Activated CD4-positive, alpha-beta T cell treated with anti-CD3 and anti-CD28 coated beads, Interleukin-2, amount 50 U/mL, for 1 hour (primary cell): ENCODE results near the gene GALNT9.

Source experiments
- DNase-seq: peaks from one replicate; pipeline ENCODE4 v3.0.0-alpha.2; 2020

GALNT9 gene

GRCh38 chr12:132178801-132179401, 150.5 kb downstream of the GALNT9 start:
- peak; percentile 60 for DNase-seq

- DNase-seq: no peak
Measured at GRCh38 chr12:132178316-132178715, 151.1 kb downstream of the GALNT9 start.

- DNase-seq: no peak
Measured at GRCh38 chr12:132176920-132177551, 152.4 kb downstream of the GALNT9 start.

GRCh38 chr12:132176385-132176919, 152.9 kb downstream of the GALNT9 start:
- DNase-seq: no peak

GRCh38 chr12:132175496-132176384, 153.6 kb downstream of the GALNT9 start:
- no peak for DNase-seq

GRCh38 chr12:132174839-132175490, 154.4 kb downstream of the GALNT9 start:
- DNase-seq: no peak

- DNase-seq: no peak
Measured at GRCh38 chr12:132174015-132174838, 155.2 kb downstream of the GALNT9 start.

GRCh38 chr12:132173135-132174014, 156.0 kb downstream of the GALNT9 start:
- DNase-seq: no peak

GRCh38 chr12:132172619-132173018, 156.8 kb downstream of the GALNT9 start:
- DNase-seq: no peak

- DNase-seq: no peak
Measured at GRCh38 chr12:132171968-132172521, 157.3 kb downstream of the GALNT9 start.

GRCh38 chr12:132171293-132171967, 158.0 kb downstream of the GALNT9 start:
- no peak for DNase-seq

GRCh38 chr12:132170637-132171292, 158.6 kb downstream of the GALNT9 start:
- no peak for DNase-seq

- no peak for DNase-seq
Measured at GRCh38 chr12:132170094-132170636, 159.2 kb downstream of the GALNT9 start.

GRCh38 chr12:132169376-132169775, 160.0 kb downstream of the GALNT9 start:
- no peak for DNase-seq

DNA sequence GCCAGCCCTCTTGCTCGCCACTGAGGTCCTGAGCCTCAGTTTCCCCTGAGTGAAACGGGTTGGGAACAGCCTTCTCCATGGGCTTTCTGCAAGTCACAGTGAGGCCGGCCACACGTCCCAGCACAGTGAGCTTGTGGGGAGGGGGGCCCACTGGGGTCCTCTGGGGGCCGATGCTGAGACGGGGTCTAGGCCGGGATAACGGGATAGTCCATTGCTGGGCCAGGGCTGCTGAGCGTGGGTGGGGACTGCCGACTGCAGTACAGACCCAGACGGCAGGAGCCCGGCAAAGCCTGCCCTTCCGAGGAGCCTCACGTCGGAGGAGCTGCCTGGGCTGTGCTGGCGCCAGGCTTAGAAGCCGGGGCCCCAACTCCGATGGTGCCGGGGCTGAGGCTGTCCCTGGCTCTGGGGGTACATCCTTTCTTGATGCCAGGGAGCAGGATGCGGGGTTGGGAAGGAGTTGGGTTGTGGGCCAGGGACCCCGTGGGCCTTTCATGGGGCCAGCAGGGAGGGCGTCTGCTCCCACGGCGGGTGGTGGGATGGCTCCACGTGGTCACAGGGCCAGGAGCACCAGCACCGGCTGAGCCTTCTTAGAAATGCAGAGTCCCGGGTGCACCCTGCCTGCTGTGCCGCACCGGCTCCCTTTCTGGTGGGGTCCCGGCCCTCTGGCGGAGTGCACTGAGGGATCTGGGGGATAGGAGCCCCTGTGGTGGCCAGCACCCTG, 160.9 kb downstream of the GALNT9 start:
- DNase-seq: no peak

DNA sequence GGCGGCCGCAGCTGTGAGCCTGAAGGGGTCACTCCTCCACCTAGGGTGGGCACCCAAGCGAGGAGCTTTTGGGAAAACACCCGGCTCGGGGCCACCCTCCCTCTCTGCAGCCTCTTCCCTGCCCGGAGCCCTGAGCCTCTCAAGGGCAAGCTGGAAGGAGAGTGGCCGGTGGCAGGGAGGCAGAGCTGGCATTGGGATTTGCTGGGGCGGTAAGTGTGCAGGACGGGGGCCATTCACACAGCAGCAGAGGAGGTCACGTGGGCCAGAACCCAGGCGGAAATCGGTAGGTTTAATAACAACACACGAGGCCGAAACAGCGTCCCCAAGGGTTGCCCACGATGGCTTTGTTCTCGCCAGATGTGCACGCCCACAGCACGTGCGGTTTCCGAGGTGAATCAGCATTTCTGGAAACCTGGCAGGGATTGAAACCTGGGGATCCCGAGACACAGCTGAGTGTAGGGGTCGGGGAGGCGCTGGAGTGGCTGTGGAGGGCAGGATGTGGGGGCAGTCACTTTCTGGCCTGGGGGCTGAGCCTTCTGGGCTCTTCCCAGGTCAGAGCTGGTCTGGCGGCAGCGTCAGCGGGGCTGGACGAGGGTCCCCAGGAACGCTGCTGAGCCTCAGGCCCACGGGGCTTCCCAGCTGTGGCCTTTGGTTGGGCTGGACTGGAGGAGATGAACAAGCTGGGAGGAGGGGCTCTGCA, 161.6 kb downstream of the GALNT9 start:
- no peak for DNase-seq

GRCh38 chr12:132166801-132167591, 162.4 kb downstream of the GALNT9 start:
- no peak for DNase-seq
